ENCODE measurements around the gene FRMD4A.

Gene FRMD4A

DNA sequence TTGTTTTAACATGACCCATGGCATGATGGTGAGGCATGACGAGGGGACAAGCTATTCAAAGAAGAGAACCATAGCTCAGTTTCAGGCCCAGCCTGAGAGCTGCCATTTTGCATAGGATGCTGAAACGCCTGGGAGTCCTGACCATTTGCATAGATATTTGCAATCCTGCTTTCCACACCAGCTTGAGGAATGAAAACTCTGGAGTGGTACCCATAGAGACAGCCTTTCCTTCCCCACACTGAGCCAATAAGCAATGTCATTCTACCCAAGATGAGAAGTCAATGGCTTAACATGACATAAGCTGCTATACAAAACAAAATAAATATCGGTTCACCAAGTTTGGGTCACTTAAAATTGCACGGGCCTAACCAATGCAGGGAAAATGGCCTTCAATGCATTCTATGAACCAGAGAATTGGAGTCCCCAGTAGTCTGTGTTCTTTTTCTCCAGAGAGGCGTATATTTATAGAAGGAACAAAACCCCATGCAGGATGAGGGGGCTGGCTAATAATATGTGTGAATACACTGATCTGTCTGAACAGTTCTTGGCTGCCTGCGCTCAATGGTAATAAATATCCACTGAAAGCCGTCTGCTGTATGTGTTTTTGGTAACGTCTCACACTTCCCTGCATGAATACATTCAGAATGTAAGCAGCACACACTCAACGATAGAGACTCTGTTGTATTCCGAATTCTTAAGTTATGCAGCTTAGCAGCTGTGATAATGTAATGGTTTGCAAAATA lies 329.3 kb downstream of the FRMD4A start:
- Histone ChIP-seq H3K27me3 (no peaks in the 10 kb centered on the region), H3K4me3 (ENCODE audit: low read depth, low read length) (no peak overlapping the region), H3K4me1 (no peaks in the 10 kb centered on the region)

DNA sequence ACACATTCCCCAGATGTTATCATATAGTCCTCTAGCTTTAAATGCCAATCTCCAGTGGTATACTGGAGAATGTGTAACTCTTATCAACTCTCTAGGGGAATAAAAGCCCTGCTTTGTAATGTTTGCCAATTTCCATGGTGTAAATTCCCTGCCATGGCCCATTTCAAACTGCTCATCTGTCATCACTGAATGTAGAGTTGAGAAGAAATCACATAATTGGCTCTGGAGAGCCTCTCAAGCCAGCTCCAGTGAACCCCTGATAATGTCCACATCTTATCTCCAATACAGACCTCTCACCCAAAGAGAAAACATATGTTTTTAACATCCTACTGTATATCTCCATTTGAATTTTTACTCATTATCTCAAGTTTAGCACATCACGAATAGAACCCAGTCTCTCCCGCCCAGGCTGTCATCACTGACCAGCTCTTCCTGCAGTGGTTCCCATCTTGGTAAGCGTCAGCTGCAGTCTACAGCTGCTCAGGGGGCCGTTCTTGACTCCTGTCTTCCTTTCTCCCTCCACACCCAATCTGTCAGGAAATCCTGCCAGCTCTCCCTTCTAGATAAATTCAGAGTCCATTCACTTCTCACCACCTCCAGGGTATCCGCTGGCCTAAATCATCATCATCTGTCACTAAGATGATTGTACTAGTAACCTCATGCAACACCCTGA lies 332.4 kb downstream of the FRMD4A start:
- Histone ChIP-seq H3K36me3 (no peaks in the 10 kb centered on the region), H3K4me1 (no peaks in the 10 kb centered on the region), H3K4me3 (ENCODE audit: low read depth, low read length) (no peak overlapping the region), H3K9me3 (no peaks in the 10 kb centered on the region), H3K27me3 (no peaks in the 10 kb centered on the region)
- TF ChIP-seq, protein P1, sequence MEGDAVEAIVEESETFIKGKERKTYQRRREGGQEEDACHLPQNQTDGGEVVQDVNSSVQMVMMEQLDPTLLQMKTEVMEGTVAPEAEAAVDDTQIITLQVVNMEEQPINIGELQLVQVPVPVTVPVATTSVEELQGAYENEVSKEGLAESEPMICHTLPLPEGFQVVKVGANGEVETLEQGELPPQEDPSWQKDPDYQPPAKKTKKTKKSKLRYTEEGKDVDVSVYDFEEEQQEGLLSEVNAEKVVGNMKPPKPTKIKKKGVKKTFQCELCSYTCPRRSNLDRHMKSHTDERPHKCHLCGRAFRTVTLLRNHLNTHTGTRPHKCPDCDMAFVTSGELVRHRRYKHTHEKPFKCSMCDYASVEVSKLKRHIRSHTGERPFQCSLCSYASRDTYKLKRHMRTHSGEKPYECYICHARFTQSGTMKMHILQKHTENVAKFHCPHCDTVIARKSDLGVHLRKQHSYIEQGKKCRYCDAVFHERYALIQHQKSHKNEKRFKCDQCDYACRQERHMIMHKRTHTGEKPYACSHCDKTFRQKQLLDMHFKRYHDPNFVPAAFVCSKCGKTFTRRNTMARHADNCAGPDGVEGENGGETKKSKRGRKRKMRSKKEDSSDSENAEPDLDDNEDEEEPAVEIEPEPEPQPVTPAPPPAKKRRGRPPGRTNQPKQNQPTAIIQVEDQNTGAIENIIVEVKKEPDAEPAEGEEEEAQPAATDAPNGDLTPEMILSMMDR (IDR thresholded peaks at IDR 0.05; ENCODE audit: low read depth, low read length): no peak
- DNase-seq: no peak

More for the DNA sequence above, 329.3 kb downstream of the FRMD4A start:
- Histone ChIP-seq H3K9me3 (no peaks in the 10 kb centered on the region), H3K36me3 (no peaks in the 10 kb centered on the region)
- TF ChIP-seq, protein P1 (IDR thresholded peaks at IDR 0.05; ENCODE audit: low read depth, low read length): no peak
- no peak for DNase-seq

DNA sequence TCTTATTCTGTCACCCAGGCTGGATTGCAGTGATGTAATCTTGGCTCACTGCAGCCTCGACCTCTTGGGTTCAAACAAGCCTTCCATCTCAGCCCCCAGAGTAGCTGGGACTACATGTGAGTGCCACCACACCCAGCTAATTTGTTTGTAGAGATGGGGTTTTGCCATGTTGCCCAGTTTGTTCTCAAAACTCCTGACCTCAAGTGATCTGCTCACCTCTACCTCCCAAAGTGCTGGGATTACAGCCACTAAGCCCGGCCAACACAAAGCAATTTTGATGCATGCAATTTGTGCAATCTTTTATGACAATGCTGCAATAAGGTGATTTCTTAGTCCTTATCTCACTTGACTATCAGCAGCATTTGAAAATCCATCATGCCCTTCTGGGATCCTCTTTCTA lies 333.1 kb downstream of the FRMD4A start:
- Histone ChIP-seq H3K9me3 (no peaks in the 10 kb centered on the region), H3K4me1 (no peaks in the 10 kb centered on the region), H3K36me3 (no peaks in the 10 kb centered on the region), H3K27me3 (no peaks in the 10 kb centered on the region), H3K4me3 (ENCODE audit: low read depth, low read length) (no peak overlapping the region)
- TF ChIP-seq, protein P1 (IDR thresholded peaks at IDR 0.05; ENCODE audit: low read depth, low read length): no peak
- no peak for DNase-seq

DNA sequence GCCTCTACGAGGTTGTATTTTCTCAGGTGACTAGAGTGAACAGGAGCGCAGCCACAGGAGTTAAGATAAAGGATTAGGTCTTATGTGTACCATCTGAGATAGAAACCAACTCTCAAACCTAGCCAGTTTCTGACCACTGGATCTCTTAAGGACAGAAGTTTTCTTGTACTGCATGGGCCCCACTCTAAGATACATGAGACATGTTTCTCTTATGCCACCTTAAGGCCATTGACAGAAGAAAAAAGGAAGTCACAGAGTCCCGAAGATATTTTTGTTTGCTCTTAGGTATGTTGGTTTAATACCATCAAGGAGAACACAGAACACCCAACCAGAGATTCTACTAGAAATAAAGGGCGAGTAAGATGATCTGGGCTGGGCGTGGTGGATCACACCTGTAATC lies 335.8 kb downstream of the FRMD4A start:
- DNase-seq: no peak
- TF ChIP-seq, protein P1 (IDR thresholded peaks at IDR 0.05; ENCODE audit: low read depth, low read length): no peak
- H3K9me3 ChIP-seq: no peaks in the 10 kb centered on the region
- no peaks in the 10 kb centered on the region for H3K4me1 ChIP-seq
- no peaks in the 10 kb centered on the region for H3K36me3 ChIP-seq
- no peaks in the 10 kb centered on the region for H3K27me3 ChIP-seq
- H3K4me3 ChIP-seq (ENCODE audit: low read depth, low read length): no peak overlapping the region

DNA sequence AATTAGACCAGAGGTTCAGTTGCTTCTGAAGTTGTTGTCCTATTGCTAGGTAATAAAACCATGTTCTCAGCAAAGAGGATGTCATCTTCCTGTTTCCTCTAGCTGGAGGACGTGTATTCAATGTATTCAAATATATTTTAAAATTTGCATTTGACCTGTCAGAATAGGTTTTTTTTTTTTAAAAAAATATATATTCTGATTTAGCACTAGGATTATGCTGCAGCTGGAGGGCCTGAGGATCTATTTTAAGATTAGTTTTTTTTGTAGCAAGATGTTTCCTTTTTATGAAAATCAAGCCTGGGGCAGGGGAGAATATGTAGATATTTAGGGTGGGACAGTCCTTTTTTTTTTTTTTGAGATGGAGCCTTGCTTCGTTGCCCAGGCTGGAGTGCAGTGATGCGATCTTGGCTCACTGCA lies 337.0 kb downstream of the FRMD4A start:
- Histone ChIP-seq H3K27me3 (no peaks in the 10 kb centered on the region), H3K36me3 (no peaks in the 10 kb centered on the region), H3K4me1 (no peaks in the 10 kb centered on the region), H3K9me3 (no peaks in the 10 kb centered on the region), H3K4me3 (ENCODE audit: low read depth, low read length) (no peak overlapping the region)
- no peak for DNase-seq
- TF ChIP-seq, protein P1 (IDR thresholded peaks at IDR 0.05; ENCODE audit: low read depth, low read length): no peak

DNA sequence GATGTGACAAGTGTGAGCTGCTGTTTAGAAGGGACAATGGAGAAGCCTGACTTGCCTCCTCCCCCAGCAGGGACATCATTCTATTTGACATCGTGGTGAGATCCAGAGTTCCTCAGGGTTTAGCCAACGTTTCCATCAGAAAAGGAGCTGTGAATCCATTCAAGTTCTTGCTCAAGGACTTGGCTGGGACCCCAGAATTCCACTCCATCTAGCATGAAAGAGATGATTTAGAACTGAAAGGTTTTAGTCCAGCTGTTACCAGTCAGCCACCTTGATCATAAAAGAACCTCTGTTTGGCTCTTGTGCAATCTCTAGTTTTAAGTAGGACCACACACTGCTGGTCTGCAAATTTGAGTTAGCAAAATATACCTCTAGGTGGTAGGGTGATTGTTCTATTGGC lies 337.6 kb downstream of the FRMD4A start:
- TF ChIP-seq, protein P1 (IDR thresholded peaks at IDR 0.05; ENCODE audit: low read depth, low read length): no peak
- Histone ChIP-seq H3K4me1 (no peaks in the 10 kb centered on the region), H3K27me3 (no peaks in the 10 kb centered on the region), H3K4me3 (ENCODE audit: low read depth, low read length) (no peak overlapping the region), H3K36me3 (no peaks in the 10 kb centered on the region), H3K9me3 (no peaks in the 10 kb centered on the region)
- DNase-seq: no peak

Data from BE2C (cell line).